DOHH2 (cell line): ENCODE measurements around the gene CDK14.
"Not testable (repeated sequence)": the region's sequence is repeated elsewhere in the genome, so short reads cannot be mapped to it uniquely, and the experiment has no call there.

Experiments used
- H3F3A ChIP-seq: fragments of 200-600 bp; sonication (generic), shearing (Covaris generic); 2 replicates; pipeline ENCODE4 v1.6.0; 2016; ENCODE audit warnings: antibody characterized with exemption, mild to moderate bottlenecking; ENCODE audit not compliant: control insufficient read depth, insufficient read depth
- H3K27ac ChIP-seq: fragments of 200-600 bp; sonication (generic); 2 replicates; pipeline ENCODE4 v1.5.1; 2014; ENCODE audit warnings: low read depth, mild to moderate bottlenecking, low read length, moderate library complexity
- H3K27me3 ChIP-seq: fragments of 200-600 bp; sonication (generic); 2 replicates; pipeline ENCODE4 v1.6.1; 2014; ENCODE audit warnings: mild to moderate bottlenecking, low read length, mixed read lengths; ENCODE audit not compliant: control insufficient read depth
- H3K36me3 ChIP-seq: fragments of 200-600 bp; sonication (generic); 2 replicates; pipeline ENCODE4 v1.6.1; 2014; ENCODE audit warnings: mild to moderate bottlenecking, low read length, moderate library complexity, mixed read lengths; ENCODE audit not compliant: control insufficient read depth
- H3K4me1 ChIP-seq: fragments of 200-600 bp; sonication (generic); 2 replicates; pipeline ENCODE4 v1.6.1; 2014; ENCODE audit warnings: mild to moderate bottlenecking, low read length, mixed read lengths; ENCODE audit not compliant: control insufficient read depth
- H3K4me2 ChIP-seq: fragments of 200-600 bp; sonication (generic); 2 replicates; pipeline ENCODE4 v1.6.0; 2014; ENCODE audit warnings: mild to moderate bottlenecking, low read length, moderate library complexity
- H3K4me3 ChIP-seq: fragments of 200-600 bp; sonication (generic); 2 replicates; pipeline ENCODE4 v1.5.1; 2014; ENCODE audit warnings: mild to moderate bottlenecking, low read length, mixed read lengths
- H3K79me2 ChIP-seq: fragments of 200-600 bp; sonication (generic); 2 replicates; pipeline ENCODE4 v1.6.1; 2014; ENCODE audit warnings: mild to moderate bottlenecking, low read length, mixed read lengths; ENCODE audit not compliant: control insufficient read depth
- H3K9me2 ChIP-seq: fragments of 200-600 bp; sonication (generic); replicated peaks from 2 replicates; pipeline ENCODE4 v1.6.1; 2014; ENCODE audit warnings: mild to moderate bottlenecking, low read length, mixed read lengths; ENCODE audit not compliant: control insufficient read depth
- H3K9me3 ChIP-seq: fragments of 200-600 bp; sonication (generic); 2 replicates; pipeline ENCODE4 v1.6.1; 2014; ENCODE audit warnings: antibody characterized with exemption, low read length, mixed read lengths; ENCODE audit not compliant: control insufficient read depth, insufficient read depth
- H4K20me1 ChIP-seq: fragments of 200-600 bp; sonication (generic); 2 replicates; pipeline ENCODE4 v1.6.0; 2014; ENCODE audit warnings: low read depth, mild to moderate bottlenecking, antibody characterized with exemption, low read length, moderate library complexity; ENCODE audit not compliant: control insufficient read depth, insufficient read depth
- EZH2phosphoT487 ChIP-seq: fragments of 200-600 bp; sonication (generic); IDR thresholded peaks from 2 replicates; pipeline ENCODE4 v1.6.1; 2017; ENCODE audit warnings: borderline replicate concordance, mild to moderate bottlenecking, antibody characterized with exemption, low read length, moderate library complexity, mixed read lengths
- TF ChIP-seq, protein P1 (sequence below): fragments of 200-600 bp; sonication (generic); IDR thresholded peaks from one replicate; pipeline ENCODE4 v1.5.1; 2014; ENCODE audit warnings: antibody characterized with exemption, mild to moderate bottlenecking, low read depth, low read length; ENCODE audit not compliant: poor library complexity, severe bottlenecking

CDK14 gene

DNA sequence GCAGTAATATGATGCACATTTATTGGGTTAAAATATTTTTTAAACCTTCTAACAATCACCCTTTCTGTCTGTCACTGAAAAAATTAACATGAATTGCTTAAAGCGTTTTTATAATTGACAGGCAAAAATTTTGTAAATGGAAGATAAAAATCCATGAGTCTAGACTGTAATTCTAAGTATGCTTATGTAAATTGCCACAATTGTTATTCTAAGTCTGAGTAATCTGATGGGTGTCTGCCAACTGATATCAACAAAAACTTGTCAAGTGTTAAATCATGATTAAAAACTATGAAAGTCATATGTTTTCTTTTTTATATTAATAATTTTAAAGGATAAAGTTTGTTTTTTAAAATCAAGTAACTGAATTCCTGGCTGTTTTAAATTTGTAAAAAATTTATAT is 208.2 kb downstream of the CDK14 start:
- H3K9me2 ChIP-seq, result no peaks in the 10 kb centered on the region
- peaks cover 59% of the 10 kb centered on the region for H3K36me3 ChIP-seq
- H3K4me2 ChIP-seq, result no peak overlapping the region
- TF ChIP-seq, protein P1, sequence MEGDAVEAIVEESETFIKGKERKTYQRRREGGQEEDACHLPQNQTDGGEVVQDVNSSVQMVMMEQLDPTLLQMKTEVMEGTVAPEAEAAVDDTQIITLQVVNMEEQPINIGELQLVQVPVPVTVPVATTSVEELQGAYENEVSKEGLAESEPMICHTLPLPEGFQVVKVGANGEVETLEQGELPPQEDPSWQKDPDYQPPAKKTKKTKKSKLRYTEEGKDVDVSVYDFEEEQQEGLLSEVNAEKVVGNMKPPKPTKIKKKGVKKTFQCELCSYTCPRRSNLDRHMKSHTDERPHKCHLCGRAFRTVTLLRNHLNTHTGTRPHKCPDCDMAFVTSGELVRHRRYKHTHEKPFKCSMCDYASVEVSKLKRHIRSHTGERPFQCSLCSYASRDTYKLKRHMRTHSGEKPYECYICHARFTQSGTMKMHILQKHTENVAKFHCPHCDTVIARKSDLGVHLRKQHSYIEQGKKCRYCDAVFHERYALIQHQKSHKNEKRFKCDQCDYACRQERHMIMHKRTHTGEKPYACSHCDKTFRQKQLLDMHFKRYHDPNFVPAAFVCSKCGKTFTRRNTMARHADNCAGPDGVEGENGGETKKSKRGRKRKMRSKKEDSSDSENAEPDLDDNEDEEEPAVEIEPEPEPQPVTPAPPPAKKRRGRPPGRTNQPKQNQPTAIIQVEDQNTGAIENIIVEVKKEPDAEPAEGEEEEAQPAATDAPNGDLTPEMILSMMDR, result no peak
- TF ChIP-seq EZH2phosphoT487, result no peak
- no peaks in the 10 kb centered on the region for H3F3A ChIP-seq
- H3K27ac ChIP-seq, result no peak overlapping the region
- no peaks in the 10 kb centered on the region for H4K20me1 ChIP-seq
- H3K27me3 ChIP-seq, result no peaks in the 10 kb centered on the region
- H3K9me3 ChIP-seq, result no peaks in the 10 kb centered on the region; the same call in 1 of the 2 replicates
- peaks cover 38% of the 10 kb centered on the region for H3K79me2 ChIP-seq
- H3K4me3 ChIP-seq, result no peak overlapping the region
- H3K4me1 ChIP-seq, result no peaks in the 10 kb centered on the region

DNA sequence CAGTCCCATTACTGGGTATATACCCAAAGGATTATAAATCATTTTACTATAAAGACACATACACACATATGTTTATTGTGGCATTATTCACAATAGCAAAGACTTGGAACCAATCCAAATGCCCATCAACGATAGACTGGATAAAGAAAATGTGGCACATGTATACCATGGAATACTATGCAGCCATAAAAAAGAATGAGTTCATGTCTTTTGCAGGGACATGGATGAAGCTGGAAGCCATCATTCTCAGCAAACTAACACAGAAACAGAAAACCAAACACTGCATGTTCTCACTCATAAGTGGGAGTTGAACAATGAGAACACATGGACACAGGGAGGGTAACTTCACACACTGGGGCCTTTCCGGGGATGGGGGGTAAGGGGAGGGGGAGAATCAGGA is 219.4 kb downstream of the CDK14 start:
- H3K4me1 ChIP-seq, result not testable (repeated sequence)

DNA sequence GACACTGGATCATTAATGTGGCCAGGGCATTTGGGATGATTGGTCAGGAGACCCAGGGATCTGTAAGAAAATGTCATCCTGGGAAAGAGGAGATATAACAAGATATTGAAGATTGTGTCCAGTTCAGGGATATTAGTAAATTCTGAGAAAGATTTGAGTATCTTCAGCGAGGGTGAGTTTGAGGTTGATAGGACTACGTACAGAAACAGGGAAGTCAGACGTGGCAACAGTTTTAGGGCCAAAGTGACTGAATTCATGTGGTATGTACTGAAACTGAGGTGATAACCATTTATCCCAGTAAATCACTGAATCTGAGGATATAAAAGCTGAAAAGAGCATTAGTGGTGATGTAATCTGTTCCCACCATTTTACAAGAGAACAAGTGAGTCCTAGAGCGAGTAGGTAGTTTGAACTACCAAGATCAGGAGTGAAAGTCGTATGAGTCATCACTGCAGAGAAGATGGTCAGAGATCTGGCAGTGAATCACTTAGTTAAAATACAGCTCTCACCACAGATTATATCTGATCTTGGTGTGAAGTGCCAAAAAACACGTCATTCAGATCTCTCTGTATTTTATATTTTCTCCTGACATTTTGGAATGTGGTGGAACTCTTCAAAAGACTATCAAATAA is 220.5 kb downstream of the CDK14 start:
- H3K9me2 ChIP-seq, result no peaks in the 10 kb centered on the region; the same call in 1 of the 2 replicates
- H3K36me3 ChIP-seq, result peaks cover 35% of the 10 kb centered on the region
- no peak for TF ChIP-seq EZH2phosphoT487
- TF ChIP-seq, protein P1, result no peak
- H3K79me2 ChIP-seq, result peaks cover 29% of the 10 kb centered on the region
- H3K27me3 ChIP-seq, result no peaks in the 10 kb centered on the region
- H3K9me3 ChIP-seq, result no peaks in the 10 kb centered on the region
- no peak overlapping the region for H3K4me3 ChIP-seq
- no peak overlapping the region for H3K4me2 ChIP-seq
- no peaks in the 10 kb centered on the region for H3K4me1 ChIP-seq
- no peak overlapping the region for H3K27ac ChIP-seq
- H3F3A ChIP-seq, result peaks cover 11% of the 10 kb centered on the region; the same call in 1 of the 2 replicates
- H4K20me1 ChIP-seq, result no peaks in the 10 kb centered on the region

More for the DNA sequence above, 219.4 kb downstream of the CDK14 start:
- not testable (repeated sequence) for H3K4me2 ChIP-seq, H3K9me3 ChIP-seq, H3K27ac ChIP-seq, H3K4me3 ChIP-seq, H3K27me3 ChIP-seq, H3K9me2 ChIP-seq, H4K20me1 ChIP-seq
- H3F3A ChIP-seq, result peaks cover 11% of the 10 kb centered on the region; the same call in 1 of the 2 replicates
- H3K36me3 ChIP-seq, result peaks cover 25% of the 10 kb centered on the region
- peaks cover 18% of the 10 kb centered on the region for H3K79me2 ChIP-seq

- H3K4me2 ChIP-seq, result no peak overlapping the region
- TF ChIP-seq EZH2phosphoT487, result no peak
- TF ChIP-seq, protein P1, result no peak
- H3K36me3 ChIP-seq, result peaks cover 40% of the 10 kb centered on the region
- H3F3A ChIP-seq, result peaks cover 11% of the 10 kb centered on the region; the same call in 1 of the 2 replicates
- H3K79me2 ChIP-seq, result peaks cover 34% of the 10 kb centered on the region
- H3K9me2 ChIP-seq, result no peaks in the 10 kb centered on the region; the same call in 1 of the 2 replicates
- no peak overlapping the region for H3K4me3 ChIP-seq
- no peaks in the 10 kb centered on the region for H3K9me3 ChIP-seq
- H3K27me3 ChIP-seq, result no peaks in the 10 kb centered on the region
- no peaks in the 10 kb centered on the region for H4K20me1 ChIP-seq
- H3K27ac ChIP-seq, result no peak overlapping the region
- no peaks in the 10 kb centered on the region for H3K4me1 ChIP-seq
Observed at GRCh38 chr7:90817151-90817550, 221.0 kb downstream of the CDK14 start.
